ENCODE data around the gene SH3PXD2A.

SH3PXD2A gene

GRCh38 chr10:103894441-103894864 lies 39.1 kb upstream of the SH3PXD2A start:
- Histone ChIP-seq H3K36me3 (ENCODE audit: insufficient read depth, low read length) (peaks cover 45% of the 10 kb centered on the region), H3K4me1 (ENCODE audit: insufficient read depth, low read length) (no peaks in the 10 kb centered on the region), H3K4me2 (ENCODE audit: insufficient read depth, low read length) (no peak overlapping the region), H3K9me3 (ENCODE audit: insufficient read depth, low read length, severe bottlenecking) (no peaks in the 10 kb centered on the region), H3K4me3 (ENCODE audit: low read depth in 1 of 2, low read length in 2 of 2) (no peak overlapping the region), H3K79me2 (ENCODE audit: insufficient read depth, low read length) (no peaks in the 10 kb centered on the region), H3K9ac (ENCODE audit: low read depth, low read length) (no peak overlapping the region), H3K27me3 (ENCODE audit: insufficient read depth, low read length, poor library complexity) (no peaks in the 10 kb centered on the region), H4K20me1 (ENCODE audit: insufficient read depth, low read length) (no peaks in the 10 kb centered on the region), H2AFZ (ENCODE audit: low read depth, low read length) (no peak overlapping the region), H3K27ac (ENCODE audit: low read length) (no peak overlapping the region)
- TF ChIP-seq EZH2 (IDR thresholded peaks at IDR 0.05; ENCODE audit: borderline replicate concordance, low read depth, low read length, severe bottlenecking) (no peak), CTCF (IDR thresholded peaks at IDR 0.05; ENCODE audit: borderline replicate concordance, extremely low read depth, low read length, poor library complexity, severe bottlenecking) (no peak)
- no peak for DNase-seq
- no peak for ATAC-seq (ENCODE audit: insufficient read depth, low read depth)

- Histone ChIP-seq H3K9ac (ENCODE audit: low read depth, low read length) (no peak overlapping the region), H3K36me3 (ENCODE audit: insufficient read depth, low read length) (peaks cover 45% of the 10 kb centered on the region), H4K20me1 (ENCODE audit: insufficient read depth, low read length) (no peaks in the 10 kb centered on the region), H3K27me3 (ENCODE audit: insufficient read depth, low read length, poor library complexity) (no peaks in the 10 kb centered on the region), H3K4me3 (ENCODE audit: low read depth in 1 of 2, low read length in 2 of 2) (no peak overlapping the region), H3K4me1 (ENCODE audit: insufficient read depth, low read length) (no peaks in the 10 kb centered on the region), H3K79me2 (ENCODE audit: insufficient read depth, low read length) (no peaks in the 10 kb centered on the region), H3K27ac (ENCODE audit: low read length) (no peak overlapping the region), H3K9me3 (ENCODE audit: insufficient read depth, low read length, severe bottlenecking) (no peaks in the 10 kb centered on the region), H2AFZ (ENCODE audit: low read depth, low read length) (no peak overlapping the region), H3K4me2 (ENCODE audit: insufficient read depth, low read length) (no peak overlapping the region)
- DNase-seq = no peak
- no peak for ATAC-seq (ENCODE audit: insufficient read depth, low read depth)
- TF ChIP-seq CTCF (IDR thresholded peaks at IDR 0.05; ENCODE audit: borderline replicate concordance, extremely low read depth, low read length, poor library complexity, severe bottlenecking) (no peak), EZH2 (IDR thresholded peaks at IDR 0.05; ENCODE audit: borderline replicate concordance, low read depth, low read length, severe bottlenecking) (no peak)
Measured at GRCh38 chr10:103893817-103894216, 38.4 kb upstream of the SH3PXD2A start.

GRCh38 chr10:103892181-103892580 lies 36.8 kb upstream of the SH3PXD2A start:
- H4K20me1 ChIP-seq (ENCODE audit: insufficient read depth, low read length) = no peaks in the 10 kb centered on the region
- no peaks in the 10 kb centered on the region for H3K9me3 ChIP-seq (ENCODE audit: insufficient read depth, low read length, severe bottlenecking)
- no peak overlapping the region for H3K27ac ChIP-seq (ENCODE audit: low read length)
- H3K27me3 ChIP-seq (ENCODE audit: insufficient read depth, low read length, poor library complexity) = no peaks in the 10 kb centered on the region
- ATAC-seq (ENCODE audit: insufficient read depth, low read depth) (no peak), DNase-seq (no peak)
- no peak overlapping the region for H3K4me2 ChIP-seq (ENCODE audit: insufficient read depth, low read length)
- no peaks in the 10 kb centered on the region for H3K4me1 ChIP-seq (ENCODE audit: insufficient read depth, low read length)
- peaks cover 40% of the 10 kb centered on the region for H3K36me3 ChIP-seq (ENCODE audit: insufficient read depth, low read length)
- no peaks in the 10 kb centered on the region for H3K79me2 ChIP-seq (ENCODE audit: insufficient read depth, low read length)
- TF ChIP-seq EZH2 (IDR thresholded peaks at IDR 0.05; ENCODE audit: borderline replicate concordance, low read depth, low read length, severe bottlenecking) (no peak), CTCF (IDR thresholded peaks at IDR 0.05; ENCODE audit: borderline replicate concordance, extremely low read depth, low read length, poor library complexity, severe bottlenecking) (no peak)
- no peak overlapping the region for H3K4me3 ChIP-seq (ENCODE audit: low read depth in 1 of 2, low read length in 2 of 2)
- H2AFZ ChIP-seq (ENCODE audit: low read depth, low read length) = no peak overlapping the region
- no peak overlapping the region for H3K9ac ChIP-seq (ENCODE audit: low read depth, low read length)

- DNase-seq = no peak
- H3K4me2 ChIP-seq (ENCODE audit: insufficient read depth, low read length) = no peak overlapping the region
- H3K27ac ChIP-seq (ENCODE audit: low read length) = no peak overlapping the region
- H4K20me1 ChIP-seq (ENCODE audit: insufficient read depth, low read length) = no peaks in the 10 kb centered on the region
- H3K79me2 ChIP-seq (ENCODE audit: insufficient read depth, low read length) = no peaks in the 10 kb centered on the region
- no peak for TF ChIP-seq EZH2 (IDR thresholded peaks at IDR 0.05; ENCODE audit: borderline replicate concordance, low read depth, low read length, severe bottlenecking)
- no peak for TF ChIP-seq CTCF (IDR thresholded peaks at IDR 0.05; ENCODE audit: borderline replicate concordance, extremely low read depth, low read length, poor library complexity, severe bottlenecking)
- no peak for ATAC-seq (ENCODE audit: insufficient read depth, low read depth)
- H3K27me3 ChIP-seq (ENCODE audit: insufficient read depth, low read length, poor library complexity) = no peaks in the 10 kb centered on the region
- no peak overlapping the region for H3K9ac ChIP-seq (ENCODE audit: low read depth, low read length)
- H3K36me3 ChIP-seq (ENCODE audit: insufficient read depth, low read length) = peaks cover 35% of the 10 kb centered on the region
- H2AFZ ChIP-seq (ENCODE audit: low read depth, low read length) = no peak overlapping the region
- H3K4me1 ChIP-seq (ENCODE audit: insufficient read depth, low read length) = no peaks in the 10 kb centered on the region
- H3K9me3 ChIP-seq (ENCODE audit: insufficient read depth, low read length, severe bottlenecking) = no peaks in the 10 kb centered on the region
- no peak overlapping the region for H3K4me3 ChIP-seq (ENCODE audit: low read depth in 1 of 2, low read length in 2 of 2)
Measured at GRCh38 chr10:103890688-103891087, 35.3 kb upstream of the SH3PXD2A start.

Measured in DND-41 (cell line).